OCI-M2 (cell line): ENCODE results near the gene MME.
"Not testable (repeated sequence)": the region's sequence is repeated elsewhere in the genome, so short reads cannot be mapped to it uniquely, and the experiment has no call there.

Experiments used
- DNase-seq: peaks from one replicate; lab custom pipeline; 2025; ENCODE audit not compliant: unreplicated experiment; lab: John Stamatoyannopoulos, UW

MME gene

GRCh38 chr3:155189478-155189877, 109.4 kb downstream of the MME start:
- DNase-seq, result no peak

DNA sequence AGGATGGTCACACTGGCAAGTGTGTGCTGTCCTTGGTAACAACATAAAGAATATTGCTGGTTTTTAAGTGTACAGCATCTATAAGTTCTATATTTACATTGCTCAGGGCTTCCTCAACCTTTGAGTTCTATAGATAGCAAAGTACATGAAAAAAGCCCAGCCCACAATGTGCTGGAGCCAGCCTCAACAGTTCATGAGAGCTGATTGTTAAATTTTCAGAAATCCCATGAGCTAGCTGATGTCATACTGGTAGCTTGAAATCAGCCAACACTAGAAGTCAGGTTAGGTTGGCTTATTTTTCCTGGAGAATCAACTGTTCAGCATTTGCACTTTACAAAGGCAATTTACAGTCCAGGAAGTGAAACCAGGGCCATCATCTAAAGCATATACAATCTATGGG, 110.6 kb downstream of the MME start:
- DNase-seq, result no peak

GRCh38 chr3:155192957-155193746, 113.0 kb downstream of the MME start:
- no peak for DNase-seq

GRCh38 chr3:155193868-155194267, 113.7 kb downstream of the MME start:
- no peak for DNase-seq

DNA sequence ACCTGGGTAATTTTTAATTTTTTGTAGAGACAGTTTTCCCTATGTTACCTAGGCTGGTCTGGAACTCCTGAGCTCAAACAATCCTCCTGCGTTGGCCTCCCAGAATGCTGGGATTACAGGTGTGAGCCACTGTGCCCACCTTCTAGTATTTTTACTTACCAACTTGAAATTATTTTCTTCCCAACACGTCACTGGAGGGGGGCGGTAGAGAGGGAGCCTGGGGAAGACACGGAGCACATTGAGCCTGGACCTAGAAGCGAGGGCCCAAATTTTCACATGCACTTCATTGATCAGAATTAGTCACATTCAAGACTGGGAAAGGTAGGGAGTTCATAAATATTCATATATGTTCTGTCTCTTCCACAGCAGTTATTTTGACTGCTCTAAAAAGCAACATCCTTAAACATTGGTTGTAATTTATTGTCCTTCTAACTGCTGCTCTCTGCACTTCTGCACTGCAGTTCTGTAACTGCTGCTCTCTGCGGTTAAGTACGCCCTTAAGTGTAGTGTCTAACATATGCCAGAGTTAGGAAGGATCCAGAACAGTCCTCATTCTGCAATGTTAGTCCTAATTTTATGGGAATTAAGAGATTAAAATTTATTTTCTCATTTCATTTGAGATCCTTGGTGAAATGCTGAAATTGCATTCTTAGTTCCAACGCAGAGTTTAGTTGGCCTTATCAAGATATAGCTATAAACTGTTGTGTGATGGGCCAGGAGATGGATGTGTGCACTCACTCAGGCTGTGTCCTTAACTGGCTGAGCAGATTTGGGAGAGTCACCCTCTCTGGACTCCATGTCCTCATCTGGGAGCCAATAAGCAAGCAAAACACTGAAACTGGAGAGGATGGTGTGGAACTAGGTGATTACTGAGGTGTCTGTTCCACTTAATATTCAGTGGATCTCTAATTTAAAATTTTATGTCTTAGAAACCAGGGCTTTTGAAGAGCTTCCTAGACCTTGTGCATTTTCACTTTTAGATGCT, 115.1 kb downstream of the MME start:
- no peak for DNase-seq

DNA sequence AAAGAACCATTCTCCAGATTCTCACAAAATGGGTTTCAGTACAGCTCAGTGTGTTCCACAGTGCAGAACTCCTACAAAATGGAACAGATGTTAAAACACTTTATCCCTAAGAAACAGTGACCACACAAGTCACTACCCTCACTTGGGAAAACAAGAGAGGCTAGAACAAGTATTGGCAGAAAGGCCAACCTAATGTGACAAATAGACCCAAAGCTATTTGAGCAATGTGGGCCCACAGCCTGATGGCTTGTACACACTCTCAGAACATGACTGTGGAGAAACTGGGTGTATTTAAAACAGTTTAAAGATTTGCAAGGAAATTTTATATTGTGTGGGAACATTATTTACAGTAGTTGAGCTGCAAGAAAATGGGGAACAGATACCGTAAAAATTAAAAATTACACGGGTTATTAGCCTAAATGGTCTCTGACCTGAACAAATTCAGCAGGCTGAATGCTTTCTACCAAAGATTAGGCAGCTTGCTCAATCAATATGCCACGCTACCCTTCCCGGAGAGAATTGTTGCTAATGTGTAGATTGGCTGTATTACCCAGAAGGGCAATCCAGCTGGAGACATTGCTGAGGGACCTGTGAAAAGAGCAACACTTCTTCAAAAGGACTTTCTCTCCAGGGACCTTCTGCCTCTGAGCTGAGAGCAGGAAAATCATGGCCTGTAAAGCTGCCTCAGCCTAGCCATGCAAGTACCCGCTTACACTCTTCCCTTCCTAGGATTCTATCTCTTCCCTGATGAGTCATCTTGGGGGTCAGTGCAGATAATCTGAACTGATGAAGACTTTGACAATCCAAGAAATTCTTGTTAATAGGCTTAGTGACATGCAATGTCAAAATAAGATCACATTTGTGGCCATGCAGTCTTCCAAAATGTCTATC, 116.3 kb downstream of the MME start:
- DNase-seq, result no peak

DNA sequence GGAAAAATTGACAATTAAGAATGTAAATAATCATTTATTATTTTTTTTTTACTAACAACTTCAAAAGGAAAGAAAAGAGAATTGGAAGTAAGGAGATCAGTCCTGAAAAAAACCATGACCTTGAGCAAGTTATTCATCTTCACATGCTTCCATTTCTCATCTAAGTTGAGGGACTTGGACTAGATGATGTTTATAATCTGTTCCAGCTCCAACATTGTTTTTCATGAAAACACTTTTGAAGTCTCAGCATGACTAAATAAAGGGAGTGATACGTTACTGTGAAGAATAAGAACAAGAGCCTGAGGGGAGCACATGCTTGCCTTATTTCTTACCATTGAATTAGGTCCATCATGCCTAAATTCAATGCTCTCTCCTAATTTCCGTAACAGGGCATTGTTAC, 117.7 kb downstream of the MME start:
- no peak for DNase-seq

- DNase-seq, result no peak
Observed at GRCh38 chr3:155202626-155203025, 122.5 kb downstream of the MME start.

- no peak for DNase-seq
Observed at GRCh38 chr3:155204851-155205250, 124.7 kb downstream of the MME start.

DNA sequence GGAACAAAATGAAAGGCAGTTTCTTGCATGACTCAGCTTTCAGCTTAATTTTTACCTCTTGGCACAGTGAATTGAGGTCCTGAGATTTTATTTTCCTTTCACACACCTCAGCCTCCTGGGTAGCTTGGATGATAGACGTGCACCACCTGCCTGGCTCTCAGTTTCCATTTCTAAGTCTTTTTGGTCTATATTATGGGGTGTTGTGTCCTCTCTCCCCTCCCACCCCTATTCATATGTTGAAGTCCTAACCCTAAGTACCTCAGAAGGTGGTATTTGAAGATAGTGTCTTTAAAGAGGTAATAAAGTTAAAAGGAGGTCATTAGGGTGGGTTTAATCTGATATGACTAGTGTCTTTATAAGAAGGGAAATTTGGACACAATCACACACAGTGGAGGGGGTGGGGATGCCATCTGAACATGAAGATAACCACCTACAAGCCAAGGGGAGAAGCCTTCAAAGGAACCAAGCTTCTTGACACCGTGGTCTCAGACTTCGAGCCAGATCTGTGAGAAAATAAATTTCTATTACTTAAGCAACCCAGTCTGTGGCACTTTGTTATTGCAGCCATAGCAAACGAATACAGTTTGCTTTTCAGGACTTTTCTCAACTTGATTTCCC, 128.2 kb downstream of the MME start:
- DNase-seq, result no peak

- no peak for DNase-seq
Observed at GRCh38 chr3:155210736-155211135, 130.6 kb downstream of the MME start.

GRCh38 chr3:155211266-155211665, 131.1 kb downstream of the MME start:
- no peak for DNase-seq

- no peak for DNase-seq
Observed at GRCh38 chr3:155211940-155212339, 131.8 kb downstream of the MME start.

- DNase-seq, result not testable (repeated sequence)
Observed at GRCh38 chr3:155216007-155216406, 135.9 kb downstream of the MME start.

DNA sequence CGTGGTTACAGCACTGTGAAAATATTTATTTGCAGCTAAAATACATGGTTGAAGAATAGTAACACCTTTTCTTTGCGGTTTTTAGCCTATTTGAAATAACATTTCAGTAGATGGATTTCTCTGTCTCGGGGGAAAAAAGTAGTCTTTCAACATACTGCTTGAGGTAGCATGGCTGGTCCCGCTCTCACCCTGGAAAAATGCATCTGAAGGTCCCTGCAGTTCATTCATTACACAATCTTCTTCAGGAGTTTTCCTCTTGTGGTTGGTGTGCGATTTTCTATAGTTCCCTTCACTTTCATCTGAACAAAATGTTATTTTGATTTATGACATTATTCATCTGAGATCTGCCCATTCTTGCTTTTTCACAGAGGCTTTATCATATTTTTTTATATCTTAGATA, 137.5 kb downstream of the MME start:
- DNase-seq, result no peak

- DNase-seq, result no peak
Observed at GRCh38 chr3:155218462-155218861, 138.3 kb downstream of the MME start.

GRCh38 chr3:155219106-155219505, 139.0 kb downstream of the MME start:
- no peak for DNase-seq

DNA sequence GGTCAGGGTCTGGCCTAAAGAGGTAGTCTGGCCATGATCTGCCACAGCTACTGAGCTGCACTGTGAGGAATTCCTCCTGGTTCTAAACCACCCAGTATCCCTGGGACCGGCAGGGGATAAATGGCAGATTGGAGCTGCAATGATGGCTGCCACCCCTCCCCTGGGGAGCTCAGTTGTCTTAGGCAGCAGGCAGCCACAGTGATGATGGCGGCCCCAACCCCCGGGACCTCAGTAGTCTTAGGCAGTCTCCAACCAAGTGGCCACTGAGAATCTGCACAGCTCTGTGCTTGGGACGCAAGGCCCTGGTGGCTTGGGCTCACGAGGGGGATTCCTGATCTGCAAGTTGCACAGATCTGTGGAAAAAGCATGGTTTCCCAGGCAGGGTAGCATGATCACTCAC, 145.3 kb downstream of the MME start:
- DNase-seq, result no peak

GRCh38 chr3:155227141-155227540, 147.0 kb downstream of the MME start:
- no peak for DNase-seq

- no peak for DNase-seq
Observed at GRCh38 chr3:155228676-155229075, 148.6 kb downstream of the MME start.

- DNase-seq, result no peak
Observed at GRCh38 chr3:155229086-155229485, 149.0 kb downstream of the MME start.
